Activated naive CD4-positive, alpha-beta T cell treated with Interleukin-2 at 50 U/mL for 16 hours (primary cell): ENCODE measurements around the gene ZNFX1.
"Not testable (repeated sequence)": the region's sequence is repeated elsewhere in the genome, so short reads cannot be mapped to it uniquely, and the experiment has no call there.

ENCODE experiments used
- DNase-seq: peaks from one replicate; pipeline ENCODE4 v3.0.0-alpha.2; 2020

Gene ZNFX1

GRCh38 chr20:49278036-49278817, at the start of gene ZNFX1:
Gene ZNFX1 (minus strand): TSS chr20:49278057. CDS start chr20:49275839, 2,218 bp downstream.
- DNase-seq, result peak; percentile 98

DNA sequence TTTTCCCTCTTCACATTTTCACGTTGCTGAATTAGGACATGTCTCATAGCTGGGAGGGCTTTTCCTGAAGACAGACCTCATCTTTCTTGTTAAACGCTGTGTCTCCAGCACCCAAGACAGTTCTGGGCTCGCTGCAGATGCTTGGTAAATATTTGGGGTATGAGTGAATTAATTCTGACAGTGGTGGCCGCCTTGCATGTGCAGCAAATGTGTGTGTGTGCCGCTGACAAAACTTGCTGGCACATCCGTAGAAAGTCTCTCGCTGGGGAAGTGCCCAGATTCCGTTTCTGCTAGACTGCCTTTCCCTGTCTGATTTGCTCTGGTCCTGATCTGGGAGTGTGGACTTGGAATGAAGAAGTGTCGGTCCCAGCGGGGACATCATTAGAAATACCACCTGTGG, 48.2 kb upstream of the ZNFX1 start:
- no peak for DNase-seq

- no peak for DNase-seq
Observed at GRCh38 chr20:49324306-49324705, 46.4 kb upstream of the ZNFX1 start.

- DNase-seq, result peak; percentile 18
Observed at GRCh38 chr20:49323622-49324238, 45.9 kb upstream of the ZNFX1 start.

DNA sequence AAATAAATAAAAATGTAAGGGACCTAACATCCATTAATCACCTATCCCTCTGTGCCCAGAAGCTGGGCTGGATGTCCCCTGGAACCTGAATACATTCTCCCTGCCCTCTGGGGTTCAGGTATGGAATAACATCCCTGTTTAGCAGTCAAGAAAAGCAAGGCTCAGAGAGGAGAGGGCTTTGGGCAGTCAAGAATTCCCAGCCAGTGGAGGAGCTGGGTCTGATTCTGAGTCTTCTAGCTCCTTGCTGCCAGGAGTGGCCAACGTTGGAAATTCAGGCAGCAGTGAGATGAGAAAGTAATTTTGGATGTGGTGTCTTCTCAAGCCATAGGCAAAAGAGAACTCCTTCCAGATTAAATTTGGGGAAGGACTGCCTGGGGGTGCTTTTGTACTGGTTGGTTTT, 42.6 kb upstream of the ZNFX1 start:
- DNase-seq, result no peak

- DNase-seq, result no peak
Observed at GRCh38 chr20:49319208-49319809, 41.5 kb upstream of the ZNFX1 start.

GRCh38 chr20:49318430-49319207, 40.8 kb upstream of the ZNFX1 start:
- DNase-seq, result peak; percentile 13

DNA sequence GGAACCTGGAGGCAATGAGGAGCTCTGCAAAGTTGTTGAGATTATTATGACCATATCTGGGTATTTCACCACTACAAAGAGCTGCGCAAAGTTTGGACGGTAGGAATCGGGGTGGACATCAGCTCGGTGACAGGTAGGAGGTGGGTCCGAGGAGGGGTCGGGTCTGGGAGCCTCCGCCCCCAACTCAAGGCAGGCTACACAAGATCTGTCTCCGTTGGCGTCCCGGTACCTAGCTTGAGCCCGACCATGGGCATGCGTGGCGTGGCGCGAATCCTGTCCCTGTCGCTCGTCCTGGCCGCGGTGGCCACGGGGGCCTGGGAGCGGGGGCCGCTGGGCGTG, 40.2 kb upstream of the ZNFX1 start:
- DNase-seq, result no peak

DNA sequence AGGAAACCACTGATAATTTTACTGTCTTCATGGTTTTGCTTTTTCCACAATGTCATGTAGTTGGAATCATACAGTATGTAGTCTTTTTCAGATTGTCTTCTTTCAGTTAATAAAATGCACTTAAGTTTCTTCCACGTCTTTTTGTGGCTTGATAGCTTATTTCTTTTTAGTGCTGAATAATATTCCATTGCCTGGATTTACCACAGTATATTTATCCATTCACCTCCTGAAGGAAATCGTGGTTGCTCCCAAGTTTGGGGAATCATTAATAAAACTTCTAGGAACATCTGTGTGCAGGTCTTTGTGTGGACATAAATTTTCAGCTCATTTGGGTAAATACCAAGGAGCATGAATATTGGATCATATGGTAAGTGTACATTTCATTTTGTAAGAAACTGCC, 38.8 kb upstream of the ZNFX1 start:
- DNase-seq, result no peak

GRCh38 chr20:49315580-49315979, 37.7 kb upstream of the ZNFX1 start:
- DNase-seq, result no peak

- not testable (repeated sequence) for DNase-seq
Observed at GRCh38 chr20:49314052-49314451, 36.2 kb upstream of the ZNFX1 start.

GRCh38 chr20:49313283-49313682, 35.4 kb upstream of the ZNFX1 start:
- DNase-seq, result no peak

DNA sequence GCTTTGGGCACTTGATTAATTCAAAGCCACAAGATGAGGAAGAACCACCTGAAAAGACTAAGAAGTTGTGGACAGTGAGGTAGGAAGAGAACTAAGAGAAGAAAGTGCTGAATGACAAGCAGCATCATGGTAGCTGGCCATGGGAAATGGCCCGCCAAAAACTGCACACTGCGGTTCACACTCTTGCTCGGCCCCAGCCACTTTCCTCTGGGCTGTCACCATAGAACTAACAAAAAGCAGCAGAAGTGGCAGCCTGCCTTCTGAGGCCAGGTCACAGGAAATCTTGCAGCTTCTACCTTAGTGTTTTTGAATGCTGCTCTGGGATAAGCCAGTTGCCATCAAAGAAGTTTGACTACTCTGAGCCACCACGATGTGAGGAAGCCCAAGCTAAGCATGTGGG, 34.8 kb upstream of the ZNFX1 start:
- DNase-seq, result no peak

- no peak for DNase-seq
Observed at GRCh38 chr20:49310705-49311104, 32.8 kb upstream of the ZNFX1 start.

DNA sequence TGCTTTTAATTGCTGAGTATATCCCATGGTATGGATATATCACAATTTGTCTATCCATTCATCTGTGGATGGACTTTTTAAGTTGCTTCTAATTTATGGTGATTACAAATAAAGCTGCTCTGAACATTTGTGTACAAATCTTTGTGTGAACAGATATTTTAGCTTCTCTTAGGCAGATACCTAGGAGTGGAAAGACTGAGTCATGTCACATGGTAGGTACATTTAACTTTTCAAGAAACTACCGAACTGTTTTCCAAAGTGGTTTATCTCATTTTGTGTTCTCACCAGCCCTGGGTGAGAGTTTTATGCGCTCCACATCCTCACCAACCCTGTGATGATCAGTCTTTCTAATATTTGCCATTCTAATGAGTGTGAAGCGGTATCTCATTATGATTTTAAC, 31.0 kb upstream of the ZNFX1 start:
- DNase-seq, result no peak

GRCh38 chr20:49306903-49307620, 29.2 kb upstream of the ZNFX1 start:
- DNase-seq, result no peak

DNA sequence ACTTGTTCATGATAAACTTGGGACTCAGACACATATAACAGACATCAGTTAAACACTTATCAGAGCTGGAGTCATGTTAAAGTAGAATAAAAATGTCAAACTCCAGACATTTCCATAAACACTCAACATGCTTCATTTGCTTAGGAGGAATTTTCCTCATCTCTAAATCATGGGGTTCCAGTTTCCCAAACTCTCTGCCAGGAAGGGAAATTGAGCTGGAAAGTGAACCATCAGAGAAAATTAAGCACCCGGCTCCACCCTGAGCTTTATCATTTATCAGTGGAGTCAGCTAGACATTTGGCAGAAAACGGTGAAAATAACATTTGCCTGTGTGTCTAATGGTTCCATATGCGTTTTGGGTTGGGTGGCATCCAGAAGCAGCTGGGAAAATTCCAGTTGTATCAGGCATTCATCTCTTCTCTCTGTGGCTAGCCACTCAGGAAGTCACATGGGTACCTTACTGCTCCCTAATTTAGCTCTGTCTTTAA, 25.3 kb upstream of the ZNFX1 start:
- DNase-seq, result no peak

DNA sequence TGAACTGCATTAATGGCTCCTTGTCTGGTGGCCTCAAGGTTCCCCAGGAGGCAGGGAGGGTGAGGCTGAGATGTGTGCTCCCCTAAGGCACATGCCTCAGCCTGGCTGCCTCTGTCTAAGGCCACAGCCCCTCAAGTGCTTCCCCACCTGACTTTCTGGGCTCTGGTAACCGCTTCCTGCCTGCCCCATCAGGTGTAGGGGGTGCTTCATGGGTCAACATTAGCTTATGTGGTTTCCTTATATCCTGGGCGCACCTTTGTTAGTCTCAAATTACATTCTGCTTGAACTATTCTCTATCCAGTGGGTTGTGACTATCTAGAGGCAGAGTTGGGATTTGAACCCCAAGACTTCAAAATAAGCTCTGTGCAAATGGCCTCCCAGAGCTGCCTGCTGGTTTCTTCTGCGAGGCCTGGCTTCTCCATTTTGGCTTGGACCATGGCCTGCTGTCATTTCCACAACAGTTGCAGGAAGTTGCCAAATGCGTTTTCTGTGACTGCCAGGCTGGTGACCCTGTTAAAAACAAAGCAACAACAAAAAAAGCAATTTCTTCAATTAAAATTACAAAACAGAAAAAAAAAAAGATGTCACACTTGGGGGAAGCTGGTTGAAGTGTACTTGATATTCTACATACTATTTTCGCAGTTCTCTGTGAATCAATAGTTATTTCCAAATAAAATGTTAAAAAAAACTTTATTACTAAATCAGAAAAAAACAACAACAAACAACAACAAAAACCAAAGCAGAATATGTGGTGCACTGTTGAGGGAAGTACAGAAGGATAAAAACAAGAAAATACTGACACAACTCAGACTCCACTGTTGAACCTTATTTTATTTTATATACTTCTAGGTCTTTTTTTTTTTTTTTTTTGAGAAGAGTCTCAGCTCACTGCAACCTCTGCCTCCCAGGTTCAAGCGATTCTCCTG, 20.0 kb upstream of the ZNFX1 start:
- DNase-seq, result no peak

DNA sequence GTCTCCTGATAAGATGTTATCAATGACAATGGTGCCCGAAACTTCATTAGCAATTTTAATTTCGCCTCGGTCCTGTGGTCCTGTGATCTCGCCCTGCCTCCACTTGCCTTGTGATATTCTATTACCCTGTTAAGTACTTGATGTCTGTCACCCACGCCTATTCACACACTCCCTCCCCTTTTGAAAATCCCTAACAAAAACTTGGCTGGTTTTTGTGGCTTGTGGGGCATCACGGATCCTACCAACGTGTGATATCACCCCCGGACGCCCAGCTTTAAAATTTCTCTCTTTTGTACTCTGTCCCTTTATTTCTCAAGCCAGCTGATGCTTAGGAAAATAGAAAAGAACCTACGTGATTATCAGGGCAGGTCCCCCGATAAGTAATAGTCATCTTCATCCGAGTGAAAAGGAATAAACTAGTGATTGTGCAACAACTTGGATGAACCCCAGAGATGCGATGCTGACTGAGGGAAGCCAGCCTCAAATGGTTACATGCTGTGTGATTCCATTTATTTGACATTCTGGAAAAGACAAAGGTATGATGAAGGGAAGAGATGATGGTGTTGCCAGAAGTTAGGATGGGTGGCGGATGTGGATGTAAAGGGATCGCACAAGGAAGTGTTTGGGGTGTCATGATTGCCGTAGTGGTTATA, 16.3 kb upstream of the ZNFX1 start:
- not testable (repeated sequence) for DNase-seq

GRCh38 chr20:49293122-49293521, 15.3 kb upstream of the ZNFX1 start:
- no peak for DNase-seq

GRCh38 chr20:49292010-49292409, 14.2 kb upstream of the ZNFX1 start:
- no peak for DNase-seq
